ENCODE results near the gene HNRNPH1. TPM values are rescaled to one million over a fixed set of nuclear protein-coding genes. Genes with fewer than 3 reads are reported as not detected.

The HNRNPH1 gene
- total and polyA plus RNA-seq, 2 of the 8 experiments (the other 6 are each of a cell fraction or from before 2014, with no cell fraction given), result 170 to 735 TPM

- H3K9ac ChIP-seq (replicated peaks in 1 of 4; ENCODE audit: extremely low read depth in 1 of 4, low read depth in 3 of 4, low read length in 3 of 4), result no peak overlapping the region
- H3K36me3 ChIP-seq (ENCODE audit: control insufficient read depth in 2 of 4, insufficient read depth in 4 of 4, low read length in 3 of 4), result peaks cover 52 to 97% (median 82%) of the 10 kb centered on the region in 4 experiments
- TF ChIP-seq RXRA (IDR thresholded peaks at IDR 0.05; ENCODE audit: insufficient read depth, low read depth, low read length), result no peak
- TF ChIP-seq POLR2AphosphoS5 (IDR thresholded peaks at IDR 0.05; ENCODE audit: low read depth, low read length), result peak; percentile 80; the same call in 1 of the 2 replicates
- FAIRE-seq (no peak), DNase-seq (ENCODE audit: low read depth in 1 of 2, low spot score in 2 of 2) (no peak)
- POLR2A ChIA-PET (ENCODE audit: partially characterized antibody), result interaction anchor here (0.6 to 20.5 kb wide), 9 partner anchors 27 to 205 kb away, joined by 3 to 351 read pairs (median 4); no protein-coding TSS in a partner anchor
- no peak overlapping the region for H2BK15ac ChIP-seq (ENCODE audit: low read length)
- H3K4me2 ChIP-seq (ENCODE audit: insufficient read depth in 1 of 2, low read depth in 2 of 2, low read length in 2 of 2), result no peak overlapping the region
- H4K8ac ChIP-seq (ENCODE audit: extremely low read depth, insufficient read depth, low read length), result no peak overlapping the region
- no peak overlapping the region for H2BK20ac ChIP-seq (ENCODE audit: low read length)
- H2BK5ac ChIP-seq (ENCODE audit: low read depth, low read length), result no peak overlapping the region
- H3K4me3 ChIP-seq (ENCODE audit: extremely low read depth in 1 of 4, insufficient read depth in 2 of 4, low read depth in 3 of 4, low read length in 4 of 4), result no peak overlapping the region
- H3K23ac ChIP-seq (ENCODE audit: insufficient read length), result no peak overlapping the region
- peaks cover 3 to 22% of the 10 kb centered on the region in 2 experiments for H3K79me2 ChIP-seq (ENCODE audit: control insufficient read depth in 1 of 2, insufficient read depth in 2 of 2, low read length in 2 of 2)
- no peak overlapping the region for H2AFZ ChIP-seq (ENCODE audit: low read length)
- no peak overlapping the region for H3K14ac ChIP-seq (ENCODE audit: insufficient read length)
- H3K79me1 ChIP-seq (ENCODE audit: low read depth, low read length), result peaks cover 2% of the 10 kb centered on the region; the same call in 1 of the 2 replicates
- no peak overlapping the region for H3K56ac ChIP-seq (replicated peaks; ENCODE audit: insufficient read length, low read depth, low read length)
- no peak overlapping the region for H3K27ac ChIP-seq (ENCODE audit: low read depth, low read length)
- no peak overlapping the region for H4K91ac ChIP-seq (replicated peaks; ENCODE audit: insufficient read length, low read length)
- 95% methylated on average over 7 of the region's 8 CpGs; no CpG with 5 or more reads in 1 of the 2 experiments for WGBS, 2 experiments (ENCODE audit: extremely low coverage in 1 of 2, insufficient coverage in 1 of 2, insufficient read length in 1 of 2, insufficient replicate concordance in 2 of 2, low coverage in 1 of 2, low lambda C conversion rate in 2 of 2, missing lambda C conversion rate in 1 of 2)
- H4K20me1 ChIP-seq (replicated peaks in 1 of 2; ENCODE audit: control insufficient read depth in 1 of 2, insufficient read depth in 2 of 2, low read length in 2 of 2), result peaks cover 31 to 41% of the 10 kb centered on the region in 2 experiments
- no peak overlapping the region for H4K5ac ChIP-seq (ENCODE audit: insufficient read length, low read depth, low read length)
- CTCF ChIA-PET (ENCODE audit: partially characterized antibody), result interaction anchor here (5.5 kb wide), 1 partner anchor 55 kb away, joined by 56 read pairs; no protein-coding TSS in a partner anchor
- H3K18ac ChIP-seq (ENCODE audit: extremely low read depth, low read length), result no peak overlapping the region
- no peaks in the 10 kb centered on the region for H3K9me3 ChIP-seq (ENCODE audit: insufficient read depth in 2 of 2, low read depth in 1 of 2, low read length in 1 of 2)
- no peaks in the 10 kb centered on the region for H3K23me2 ChIP-seq (ENCODE audit: low read depth, low read length)
- H3K27me3 ChIP-seq (replicated peaks in 1 of 4; ENCODE audit: control insufficient read depth in 3 of 4, extremely low read depth in 1 of 4, insufficient read depth in 3 of 4, low read length in 3 of 4), result no peaks in the 10 kb centered on the region
- no peaks in the 10 kb centered on the region for H3K4me1 ChIP-seq (replicated peaks in 1 of 4; ENCODE audit: control insufficient read depth in 3 of 4, insufficient read depth in 4 of 4, low read length in 3 of 4)
- H2BK120ac ChIP-seq (replicated peaks; ENCODE audit: low read depth, low read length), result no peak overlapping the region
- H2BK12ac ChIP-seq (ENCODE audit: low read depth, low read length), result no peak overlapping the region
- no peak overlapping the region for H2AK5ac ChIP-seq (ENCODE audit: low read depth, low read length)
- no peak overlapping the region for H3K4ac ChIP-seq (replicated peaks; ENCODE audit: insufficient read length, low read depth, low read length)
Observed at GRCh38 chr5:179614745-179615144, 8.7 kb downstream of the HNRNPH1 start.

Measured in H1 (cell line).